Measurements from ENCODE around the gene DTX1.

DNA sequence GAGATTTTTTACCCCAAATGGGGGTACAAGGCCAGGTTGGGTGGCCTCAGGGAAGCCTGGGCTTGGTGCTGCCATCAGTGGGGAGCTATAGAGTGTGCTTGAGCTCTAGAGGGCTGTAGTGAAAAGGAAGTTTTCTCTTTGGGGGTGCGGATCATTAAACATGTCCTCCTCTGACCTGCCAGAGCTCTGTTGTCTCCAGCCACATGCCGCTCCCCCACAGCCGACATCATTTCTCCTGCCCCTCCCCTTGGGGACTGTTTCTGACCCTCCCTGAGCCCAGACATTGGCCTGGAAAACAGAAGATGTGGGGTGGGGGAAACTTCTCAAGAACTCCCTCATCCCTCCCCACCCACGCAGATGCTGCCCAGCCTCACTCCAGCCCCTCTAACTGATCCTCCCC is 25.3 kb downstream of the DTX1 start:
- TF ChIP-seq, protein P1, sequence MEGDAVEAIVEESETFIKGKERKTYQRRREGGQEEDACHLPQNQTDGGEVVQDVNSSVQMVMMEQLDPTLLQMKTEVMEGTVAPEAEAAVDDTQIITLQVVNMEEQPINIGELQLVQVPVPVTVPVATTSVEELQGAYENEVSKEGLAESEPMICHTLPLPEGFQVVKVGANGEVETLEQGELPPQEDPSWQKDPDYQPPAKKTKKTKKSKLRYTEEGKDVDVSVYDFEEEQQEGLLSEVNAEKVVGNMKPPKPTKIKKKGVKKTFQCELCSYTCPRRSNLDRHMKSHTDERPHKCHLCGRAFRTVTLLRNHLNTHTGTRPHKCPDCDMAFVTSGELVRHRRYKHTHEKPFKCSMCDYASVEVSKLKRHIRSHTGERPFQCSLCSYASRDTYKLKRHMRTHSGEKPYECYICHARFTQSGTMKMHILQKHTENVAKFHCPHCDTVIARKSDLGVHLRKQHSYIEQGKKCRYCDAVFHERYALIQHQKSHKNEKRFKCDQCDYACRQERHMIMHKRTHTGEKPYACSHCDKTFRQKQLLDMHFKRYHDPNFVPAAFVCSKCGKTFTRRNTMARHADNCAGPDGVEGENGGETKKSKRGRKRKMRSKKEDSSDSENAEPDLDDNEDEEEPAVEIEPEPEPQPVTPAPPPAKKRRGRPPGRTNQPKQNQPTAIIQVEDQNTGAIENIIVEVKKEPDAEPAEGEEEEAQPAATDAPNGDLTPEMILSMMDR (IDR thresholded peaks at IDR 0.05; ENCODE audit: low read depth, low read length), result no peak
- no peak for TF ChIP-seq POLR2A (IDR thresholded peaks at IDR 0.05; ENCODE audit: extremely low read depth, insufficient read length)
- TF ChIP-seq MYC (IDR thresholded peaks at IDR 0.05; ENCODE audit: low read depth, low read length), result no peak
- TF ChIP-seq, protein P2, sequence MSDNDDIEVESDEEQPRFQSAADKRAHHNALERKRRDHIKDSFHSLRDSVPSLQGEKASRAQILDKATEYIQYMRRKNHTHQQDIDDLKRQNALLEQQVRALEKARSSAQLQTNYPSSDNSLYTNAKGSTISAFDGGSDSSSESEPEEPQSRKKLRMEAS (IDR thresholded peaks at IDR 0.05; ENCODE audit: low read depth, low read length), result no peak

Measured in NB4 (cell line).